Caco-2 (cell line): Measurements from ENCODE around the gene GH2. TPM values are rescaled to one million over a fixed set of nuclear protein-coding genes. Genes with fewer than 3 reads are reported as not detected.
"Not testable (repeated sequence)": the region's sequence is repeated elsewhere in the genome, so short reads cannot be mapped to it uniquely, and the experiment has no call there.

Source experiments
- BruUV-seq: library from RNA; stranded (reverse); fragments of 400-500 nt; replicated peaks from 2 replicates; lab custom pipeline; 2021; lab: Mats Ljungman, UMichigan
- CTCF ChIA-PET: fragments of 300-600 bp; sonication (Branson Sonifier 250); formaldehyde crosslinking; loops from one replicate; lab custom pipeline; 2022; ENCODE audit warnings: antibody characterized with exemption; lab: Charles Lee
- POLR2A ChIA-PET: fragments of 300-600 bp; sonication (Branson Sonifier 250); formaldehyde crosslinking; loops from one replicate; lab custom pipeline; 2022; ENCODE audit warnings: antibody characterized with exemption; lab: Charles Lee
- DNase-seq, 2 experiments: peaks; one replicate each; pipeline versions ENCODE4 v3.0.0 to v3.0.0-alpha.2; 2020 to 2022
- H3K27me3 ChIP-seq: replicated peaks from 2 replicates; pipeline ENCODE4 v1.6.0; 2011; ENCODE audit warnings: low read length; ENCODE audit not compliant: control insufficient read depth, insufficient read depth
- H3K36me3 ChIP-seq: 2 replicates; pipeline ENCODE4 v1.5.1; 2011; ENCODE audit warnings: low read length; ENCODE audit not compliant: control insufficient read depth, insufficient read depth
- H3K4me1 ChIP-seq: fragments of 250-450 bp; sonication (Bioruptor Pico); 2 replicates; pipeline ENCODE4 v1.5.1; 2020; ENCODE audit warnings: mild to moderate bottlenecking
- H3K4me3 ChIP-seq: 2 replicates; pipeline ENCODE4 v1.5.1; 2011; ENCODE audit warnings: low read depth, mild to moderate bottlenecking, control low read depth, low read length
- H3K9me3 ChIP-seq: fragments of 250-450 bp; sonication (Bioruptor Pico); 2 replicates; pipeline ENCODE4 v1.5.1; 2020; ENCODE audit warnings: mild to moderate bottlenecking, moderate library complexity
- H3K27ac Mint-ChIP-seq: one replicate; pipeline ENCODE4 v1.8.0; 2022; ENCODE audit warnings: mixed read lengths; ENCODE audit not compliant: unreplicated experiment
- H3K27me3 Mint-ChIP-seq: one replicate; pipeline ENCODE4 v1.8.0; 2022; ENCODE audit warnings: mixed read lengths; ENCODE audit not compliant: insufficient read depth, unreplicated experiment
- H3K36me3 Mint-ChIP-seq: one replicate; pipeline ENCODE4 v1.8.0; 2022; ENCODE audit warnings: mild to moderate bottlenecking, mixed read lengths; ENCODE audit not compliant: insufficient read depth, unreplicated experiment
- H3K4me1 Mint-ChIP-seq: one replicate; pipeline ENCODE4 v1.8.0; 2022; ENCODE audit warnings: low read depth, mixed read lengths; ENCODE audit not compliant: unreplicated experiment
- H3K4me3 Mint-ChIP-seq: one replicate; pipeline ENCODE4 v1.8.0; 2022; ENCODE audit warnings: mild to moderate bottlenecking, moderate library complexity, mixed read lengths; ENCODE audit not compliant: unreplicated experiment
- H3K9me3 Mint-ChIP-seq: one replicate; pipeline ENCODE4 v1.8.0; 2022; ENCODE audit warnings: mixed read lengths; ENCODE audit not compliant: unreplicated experiment
- intact Hi-C: fragments of 100-400 bp; cut with micrococcal nuclease; formaldehyde crosslinking; loops from one replicate; pipeline ENCODE4 v1.10.0; 2022; ENCODE audit not compliant: unreplicated experiment
- total RNA-seq: library from RNA; stranded (reverse); gene quantifications from 2 replicates; pipeline ENCODE4 v1.2.3, GENCODE V29; 2022
- TF ChIP-seq, protein P1 (sequence below), 2 experiments: fragments of 200-600 bp in 1 of 2; IDR thresholded peaks; 1 replicate in 1 of 2; 2 replicates in 1 of 2; pipeline versions ENCODE4 v1.5.1 to v1.8.0; 2011 to 2022; ENCODE audit warnings: antibody characterized with exemption in 1 of 2, control low read depth in 1 of 2, inconsistent platforms in 1 of 2, low read depth in 1 of 2, low read length in 1 of 2, mild to moderate bottlenecking in 1 of 2, moderate library complexity in 1 of 2; ENCODE audit not compliant: insufficient read depth in 1 of 2, severe bottlenecking in 1 of 2, unreplicated experiment in 1 of 2

The GH2 gene
- total RNA-seq, 1 experiment from 2014 or later: not detected

DNA sequence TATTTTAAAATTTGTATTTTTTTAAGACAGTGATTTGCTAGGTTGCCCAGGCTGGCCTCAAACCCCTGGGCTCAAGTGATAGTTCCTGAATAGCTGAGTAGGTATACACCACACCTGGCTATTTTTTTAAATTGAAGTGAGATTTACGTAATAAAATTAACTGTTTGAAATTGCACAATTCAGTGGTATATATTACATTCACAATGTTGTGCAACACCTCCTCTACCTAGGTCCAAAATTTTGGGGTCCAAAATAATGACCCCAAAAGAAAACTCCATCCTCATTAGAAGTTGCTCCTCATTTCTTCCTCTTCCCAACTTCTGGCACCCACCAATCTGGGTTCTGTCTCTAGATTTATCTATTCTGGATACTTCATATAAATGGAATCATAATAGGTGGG lies 36.2 kb downstream of the GH2 start:
- no peak for DNase-seq
- intact Hi-C loops: loop anchor here (10.0 kb wide), 1 partner anchor 221 kb away; the partner anchor contains the start of gene MAP3K3
- Mint-ChIP-seq H3K27me3 (no peaks in the 10 kb centered on the region), H3K4me1 (peaks cover 23% of the 10 kb centered on the region), H3K9me3 (no peaks in the 10 kb centered on the region), H3K4me3 (no peak overlapping the region), H3K27ac (no peak overlapping the region), H3K36me3 (peaks cover 50% of the 10 kb centered on the region)
- POLR2A ChIA-PET: no interaction called here
- BruUV-seq: no TSS peak
- no peaks in the 10 kb centered on the region for H3K36me3 ChIP-seq
- H3K9me3 ChIP-seq: no peaks in the 10 kb centered on the region
- CTCF ChIA-PET: no interaction called here
- no peak overlapping the region for H3K4me3 ChIP-seq
- no peaks in the 10 kb centered on the region for H3K27me3 ChIP-seq
- TF ChIP-seq, protein P1, sequence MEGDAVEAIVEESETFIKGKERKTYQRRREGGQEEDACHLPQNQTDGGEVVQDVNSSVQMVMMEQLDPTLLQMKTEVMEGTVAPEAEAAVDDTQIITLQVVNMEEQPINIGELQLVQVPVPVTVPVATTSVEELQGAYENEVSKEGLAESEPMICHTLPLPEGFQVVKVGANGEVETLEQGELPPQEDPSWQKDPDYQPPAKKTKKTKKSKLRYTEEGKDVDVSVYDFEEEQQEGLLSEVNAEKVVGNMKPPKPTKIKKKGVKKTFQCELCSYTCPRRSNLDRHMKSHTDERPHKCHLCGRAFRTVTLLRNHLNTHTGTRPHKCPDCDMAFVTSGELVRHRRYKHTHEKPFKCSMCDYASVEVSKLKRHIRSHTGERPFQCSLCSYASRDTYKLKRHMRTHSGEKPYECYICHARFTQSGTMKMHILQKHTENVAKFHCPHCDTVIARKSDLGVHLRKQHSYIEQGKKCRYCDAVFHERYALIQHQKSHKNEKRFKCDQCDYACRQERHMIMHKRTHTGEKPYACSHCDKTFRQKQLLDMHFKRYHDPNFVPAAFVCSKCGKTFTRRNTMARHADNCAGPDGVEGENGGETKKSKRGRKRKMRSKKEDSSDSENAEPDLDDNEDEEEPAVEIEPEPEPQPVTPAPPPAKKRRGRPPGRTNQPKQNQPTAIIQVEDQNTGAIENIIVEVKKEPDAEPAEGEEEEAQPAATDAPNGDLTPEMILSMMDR (IDR thresholded peaks at IDR 0.05; ENCODE audit: insufficient read depth in 1 of 2, low read depth in 1 of 2, low read length in 1 of 2, severe bottlenecking in 1 of 2, unreplicated experiment in 1 of 2): no peak
- H3K4me1 ChIP-seq: peaks cover 18% of the 10 kb centered on the region

DNA sequence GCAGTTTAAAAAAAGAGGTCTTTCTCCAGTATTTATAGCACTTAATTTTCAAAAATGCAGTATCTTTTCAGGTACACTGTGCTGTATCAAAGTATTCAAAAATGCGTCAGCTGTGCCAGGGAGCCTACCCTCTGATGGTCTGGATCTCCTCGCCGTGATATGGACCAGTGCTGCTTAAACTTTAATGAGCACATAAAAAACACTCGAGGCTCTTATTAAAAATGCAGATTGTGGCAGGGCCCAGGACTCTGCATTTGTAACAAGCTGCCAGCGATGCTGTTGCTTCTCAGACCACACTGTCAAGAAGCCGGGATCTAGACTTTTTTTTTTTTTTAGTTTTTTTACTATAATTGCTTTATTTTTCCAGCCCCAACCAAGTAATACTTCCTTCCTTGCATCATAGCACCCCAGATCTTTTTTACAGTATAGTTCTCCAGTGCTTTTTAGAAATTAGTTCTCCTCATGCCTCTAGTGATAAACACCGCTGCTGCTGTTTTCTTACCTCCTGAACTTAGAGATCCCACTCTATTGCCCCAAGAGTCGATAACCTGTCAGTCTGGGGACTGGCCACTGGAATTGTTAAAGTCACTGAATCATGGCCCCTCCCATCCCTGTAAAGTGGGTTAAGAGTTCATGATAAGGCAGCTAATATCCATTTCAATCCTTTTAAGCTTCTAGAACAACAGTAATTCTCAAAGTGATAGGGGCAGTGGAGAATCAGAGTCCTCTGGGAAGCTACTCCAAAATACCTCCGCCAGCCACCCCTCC lies 37.6 kb downstream of the GH2 start:
- no peaks in the 10 kb centered on the region for H3K9me3 Mint-ChIP-seq
- CTCF ChIA-PET: interaction anchor here (0.8 kb wide), 1 partner anchor 49 kb away, joined by 3 read pairs; no protein-coding TSS in a partner anchor

DNA sequence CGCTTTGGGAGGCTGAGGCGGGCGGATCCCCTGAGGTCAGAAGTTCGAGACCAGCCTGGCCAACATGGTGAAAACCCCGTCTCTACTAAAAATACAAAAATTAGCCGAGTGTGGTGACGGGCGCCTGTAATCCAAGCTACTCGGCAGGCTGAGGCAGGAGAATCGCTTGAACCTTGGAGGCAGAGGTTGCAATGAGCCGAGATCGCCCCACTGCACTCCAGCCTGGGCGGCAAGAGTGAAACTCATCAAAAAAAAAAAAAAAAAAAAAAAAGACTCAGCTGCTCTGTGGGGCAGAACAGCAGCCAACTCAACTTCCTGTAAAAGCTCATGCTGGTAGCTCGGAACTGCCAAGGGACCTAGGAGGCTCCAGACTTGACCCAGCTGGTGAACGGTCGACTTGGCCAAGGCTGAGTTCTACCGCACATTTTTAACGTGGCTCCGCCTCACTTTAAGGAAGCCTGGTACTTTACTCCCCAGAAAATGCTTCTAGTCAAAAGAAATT lies 38.3 kb downstream of the GH2 start:
- not testable (repeated sequence) for H3K9me3 Mint-ChIP-seq, DNase-seq, H3K27me3 Mint-ChIP-seq

More for the DNA sequence above, 37.6 kb downstream of the GH2 start:
- no peaks in the 10 kb centered on the region for H3K9me3 ChIP-seq
- no peak for DNase-seq
- BruUV-seq: no TSS peak
- Mint-ChIP-seq H3K27ac (peak overlapping the region; percentile 87), H3K4me1 (peaks cover 27% of the 10 kb centered on the region), H3K36me3 (peaks cover 37% of the 10 kb centered on the region), H3K4me3 (peak overlapping the region; percentile 99), H3K27me3 (no peaks in the 10 kb centered on the region)
- POLR2A ChIA-PET: interaction anchor here (0.7 to 1.5 kb wide), 3 partner anchors 27 to 102 kb away, joined by 3 to 18 read pairs (median 5); partner anchors contain the start of genes CCDC47 and DDX42
- H3K4me1 ChIP-seq: peaks cover 18% of the 10 kb centered on the region
- TF ChIP-seq, protein P1 (IDR thresholded peaks at IDR 0.05; ENCODE audit: insufficient read depth in 1 of 2, low read depth in 1 of 2, low read length in 1 of 2, severe bottlenecking in 1 of 2, unreplicated experiment in 1 of 2): no peak
- H3K4me3 ChIP-seq: peak overlapping the region; percentile 5; the same call in 1 of the 2 replicates
- no peaks in the 10 kb centered on the region for H3K27me3 ChIP-seq
- intact Hi-C loops: loop anchor here (2.0 to 10.0 kb wide), 2 partner anchors 69 to 219 kb away; partner anchors contain the start of genes DDX42 and MAP3K3
- H3K36me3 ChIP-seq: peaks cover 3% of the 10 kb centered on the region

More for the DNA sequence above, 38.3 kb downstream of the GH2 start:
- ChIA-PET POLR2A (interaction anchor here (0.7 to 1.5 kb wide), 4 partner anchors 17 to 101 kb away, joined by 3 to 18 read pairs (median 4); partner anchors contain the start of genes CCDC47 and DDX42), CTCF (interaction anchor here (0.8 to 1.0 kb wide), 2 partner anchors 9 to 49 kb away, joined by 3 read pairs; no protein-coding TSS in a partner anchor)
- not testable (repeated sequence) for H3K9me3 ChIP-seq, H3K27me3 ChIP-seq, H3K36me3 ChIP-seq
- TSS peak; percentile 89 for BruUV-seq
- H3K4me3 Mint-ChIP-seq: peak overlapping the region; percentile 99
- H3K27ac Mint-ChIP-seq: peak overlapping the region; percentile 87
- peak overlapping the region; percentile 95 for H3K4me3 ChIP-seq
- H3K4me1 ChIP-seq: peaks cover 17% of the 10 kb centered on the region
- intact Hi-C loops: loop anchor here (2.0 to 10.0 kb wide), 2 partner anchors 69 to 219 kb away; partner anchors contain the start of genes DDX42 and MAP3K3
- peaks cover 37% of the 10 kb centered on the region for H3K36me3 Mint-ChIP-seq
- peaks cover 33% of the 10 kb centered on the region for H3K4me1 Mint-ChIP-seq
